H9 (cell line): ENCODE data around the gene AZGP1. TPM values are rescaled to one million over a fixed set of nuclear protein-coding genes. Genes with fewer than 3 reads are reported as not detected.

Experiments used
- DNase-seq: peaks from one replicate; pipeline ENCODE4 v3.0.0-alpha.2; 2017
- H2AFZ ChIP-seq: one replicate; pipeline ENCODE4 v1.6.1; 2013; ENCODE audit warnings: mild to moderate bottlenecking, low read length, control low read depth, moderate library complexity
- H2AK5ac ChIP-seq: 2 replicates; pipeline ENCODE4 v1.6.1; 2013; ENCODE audit warnings: low read length, control low read depth, mixed read lengths; ENCODE audit not compliant: insufficient read length
- H2BK120ac ChIP-seq: one replicate; pipeline ENCODE4 v1.6.1; 2013; ENCODE audit warnings: low read depth, mild to moderate bottlenecking, low read length, control low read depth, inconsistent platforms; ENCODE audit not compliant: poor library complexity, severe bottlenecking
- H2BK12ac ChIP-seq: 2 replicates; pipeline ENCODE4 v1.6.1; 2013; ENCODE audit warnings: low read length, control low read depth, mixed read lengths, low read depth; ENCODE audit not compliant: insufficient read length
- H2BK15ac ChIP-seq: 2 replicates; pipeline ENCODE4 v1.6.1; 2013; ENCODE audit warnings: low read depth, low read length, control low read depth
- H2BK20ac ChIP-seq: one replicate; pipeline ENCODE4 v1.6.1; 2013; ENCODE audit warnings: low read depth, mild to moderate bottlenecking, low read length, control low read depth, inconsistent platforms; ENCODE audit not compliant: poor library complexity, severe bottlenecking
- H2BK5ac ChIP-seq: 2 replicates; pipeline ENCODE4 v1.6.1; 2013; ENCODE audit warnings: low read length, control low read depth, mixed read lengths; ENCODE audit not compliant: insufficient read length
- H3K14ac ChIP-seq: 2 replicates; pipeline ENCODE4 v1.6.1; 2013; ENCODE audit warnings: low read length, control low read depth; ENCODE audit not compliant: insufficient read depth
- H3K18ac ChIP-seq: 2 replicates; pipeline ENCODE4 v1.6.1; 2013; ENCODE audit warnings: low read depth, mild to moderate bottlenecking, mixed read lengths, low read length, control low read depth; ENCODE audit not compliant: insufficient read length
- H3K23ac ChIP-seq: 2 replicates; pipeline ENCODE4 v1.6.1; 2013; ENCODE audit warnings: low read length, control low read depth, mixed read lengths, low read depth; ENCODE audit not compliant: insufficient read length
- H3K23me2 ChIP-seq: 2 replicates; pipeline ENCODE4 v1.6.1; 2013; ENCODE audit warnings: low read depth, mild to moderate bottlenecking, mixed read lengths, low read length, control low read depth; ENCODE audit not compliant: insufficient read length, poor library complexity, severe bottlenecking
- H3K27ac ChIP-seq: 2 replicates; pipeline ENCODE4 v1.5.1; 2013; ENCODE audit warnings: low read length, control low read depth, mixed read lengths, low read depth; ENCODE audit not compliant: insufficient read length
- H3K27me3 ChIP-seq: 2 replicates; pipeline ENCODE4 v1.6.1; 2013; ENCODE audit warnings: low read length, control low read depth, inconsistent platforms; ENCODE audit not compliant: insufficient read depth
- H3K4ac ChIP-seq: 2 replicates; pipeline ENCODE4 v1.6.1; 2013; ENCODE audit warnings: low read depth, mild to moderate bottlenecking, control low read depth, inconsistent platforms, low read length, moderate library complexity
- H3K4me1 ChIP-seq: 2 replicates; pipeline ENCODE4 v1.6.1; 2013; ENCODE audit warnings: low read length, control low read depth, inconsistent platforms; ENCODE audit not compliant: insufficient read depth
- H3K4me2 ChIP-seq: 2 replicates; pipeline ENCODE4 v1.6.1; 2013; ENCODE audit warnings: low read length, control low read depth, mixed read lengths; ENCODE audit not compliant: insufficient read length, insufficient read depth
- H3K56ac ChIP-seq: 2 replicates; pipeline ENCODE4 v1.6.1; 2013; ENCODE audit warnings: low read depth, mild to moderate bottlenecking, mixed read lengths, low read length, control low read depth; ENCODE audit not compliant: insufficient read length
- H3K79me1 ChIP-seq: 2 replicates; pipeline ENCODE4 v1.6.1; 2013; ENCODE audit warnings: low read depth, mild to moderate bottlenecking, moderate library complexity, low read length, control low read depth, inconsistent platforms; ENCODE audit not compliant: insufficient read depth, poor library complexity, severe bottlenecking
- H3K79me2 ChIP-seq: 2 replicates; pipeline ENCODE4 v1.6.1; 2013; ENCODE audit warnings: low read length, control low read depth, inconsistent platforms; ENCODE audit not compliant: insufficient read depth
- H3K9ac ChIP-seq: 2 replicates; pipeline ENCODE4 v1.6.1; 2013; ENCODE audit warnings: low read length, control low read depth, mixed read lengths; ENCODE audit not compliant: insufficient read length; ENCODE audit errors: extremely low read depth
- H3K9me3 ChIP-seq: one replicate; pipeline ENCODE4 v1.6.1; 2013; ENCODE audit warnings: low read depth, low read length, inconsistent platforms; ENCODE audit not compliant: control insufficient read depth
- H3T11ph ChIP-seq: one replicate; pipeline ENCODE4 v1.6.1; 2013; ENCODE audit warnings: mild to moderate bottlenecking, low read length, control low read depth, inconsistent platforms
- H4K20me1 ChIP-seq: one replicate; pipeline ENCODE4 v1.6.1; 2013; ENCODE audit not compliant: control insufficient read depth, insufficient read length, insufficient read depth
- H4K5ac ChIP-seq: 2 replicates; pipeline ENCODE4 v1.6.1; 2013; ENCODE audit warnings: low read depth, mild to moderate bottlenecking, mixed read lengths, low read length, control low read depth; ENCODE audit not compliant: insufficient read length
- H4K8ac ChIP-seq: replicated peaks from 2 replicates; pipeline ENCODE4 v1.6.1; 2013; ENCODE audit warnings: low read length, control low read depth, mixed read lengths, low read depth; ENCODE audit not compliant: insufficient read length
- H4K91ac ChIP-seq: 2 replicates; pipeline ENCODE4 v1.6.1; 2013; ENCODE audit warnings: low read depth, mild to moderate bottlenecking, moderate library complexity, mixed read lengths, low read length, control low read depth; ENCODE audit not compliant: insufficient read length
- H3K27ac Mint-ChIP-seq, 3 experiments: 2 replicates in 2 of 3; 3 replicates in 1 of 3; pipeline ENCODE4 v1.8.0; 2020 to 2021; ENCODE audit warnings: mixed read lengths in 3 of 3, mild to moderate bottlenecking in 1 of 3, moderate library complexity in 1 of 3
- H3K27me3 Mint-ChIP-seq: 2 replicates; pipeline ENCODE4 v1.8.0; 2021; ENCODE audit warnings: low read depth, mild to moderate bottlenecking, moderate library complexity, mixed read lengths
- H3K36me3 Mint-ChIP-seq, 3 experiments: 2 replicates in 2 of 3; 3 replicates in 1 of 3; pipeline ENCODE4 v1.8.0; 2020 to 2021; ENCODE audit warnings: low read depth in 3 of 3, mixed read lengths in 3 of 3; ENCODE audit not compliant: insufficient read depth in 1 of 3
- H3K4me1 Mint-ChIP-seq, 2 experiments: 2 replicates each; pipeline ENCODE4 v1.8.0; 2020; ENCODE audit warnings: mixed read lengths in 2 of 2
- H3K4me3 Mint-ChIP-seq, 2 experiments: 2 replicates in 1 of 2; 3 replicates in 1 of 2; pipeline ENCODE4 v1.8.0; 2020 to 2021; ENCODE audit warnings: mild to moderate bottlenecking in 2 of 2, mixed read lengths in 2 of 2, moderate library complexity in 1 of 2
- H3K9me3 Mint-ChIP-seq, 2 experiments: 2 replicates in 1 of 2; 3 replicates in 1 of 2; pipeline ENCODE4 v1.8.0; 2020; ENCODE audit warnings: mild to moderate bottlenecking in 2 of 2, mixed read lengths in 2 of 2, moderate library complexity in 1 of 2
- WGBS: extraction: QIAGEN DNeasy Blood & Tissue Kit; methylation state at CpG from one replicate; pipeline ENCODE4 v1.1.7; 2013; ENCODE audit warnings: missing lambda C conversion rate, low lambda C conversion rate, mixed read lengths; ENCODE audit not compliant: insufficient read length; ENCODE audit errors: extremely low coverage; 5-methylcytosine and 5-hydroxymethylcytosine counted together
- total RNA-seq: library from RNA; stranded (reverse); gene quantifications from 2 replicates; pipeline ENCODE4 v1.2.1, GENCODE V29; 2021
- TF ChIP-seq, protein P1 (sequence below): fragments of 200-600 bp; sonication (generic); conservative IDR thresholded peaks from 3 replicates; pipeline ENCODE4 v1.8.0; 2021; ENCODE audit warnings: antibody characterized with exemption, mild to moderate bottlenecking

The AZGP1 gene
- total RNA-seq, 1 experiment from 2014 or later: not detected

DNA sequence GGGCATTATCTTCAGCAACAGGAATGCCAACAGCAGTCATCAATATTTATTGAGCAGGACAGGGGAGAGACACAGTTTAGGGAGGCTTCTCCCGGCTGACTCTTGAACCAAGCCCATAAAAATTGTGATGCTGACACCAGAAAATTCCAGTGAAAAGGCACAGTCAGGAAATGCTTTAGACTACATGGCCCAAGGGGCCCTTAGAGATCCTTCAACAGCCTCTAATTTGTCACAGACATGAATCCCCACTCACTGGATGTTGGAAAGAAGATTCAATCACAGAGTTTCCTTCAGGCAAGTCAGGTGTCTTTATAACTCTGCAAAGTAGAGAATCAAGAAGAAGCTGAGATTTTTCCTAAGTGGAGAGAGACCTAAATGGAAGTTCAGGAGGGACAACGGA lies 47.6 kb downstream of the AZGP1 start:
- no peaks in the 10 kb centered on the region for H3K9me3 ChIP-seq
- peaks cover 4% of the 10 kb centered on the region for H3K23me2 ChIP-seq
- no peak overlapping the region for H3K27ac Mint-ChIP-seq
- H3K4me1 Mint-ChIP-seq: peaks cover 23 to 25% of the 10 kb centered on the region in 2 experiments
- H4K20me1 ChIP-seq: no peaks in the 10 kb centered on the region
- H3K9me3 Mint-ChIP-seq: no peaks in the 10 kb centered on the region
- TF ChIP-seq, protein P1, sequence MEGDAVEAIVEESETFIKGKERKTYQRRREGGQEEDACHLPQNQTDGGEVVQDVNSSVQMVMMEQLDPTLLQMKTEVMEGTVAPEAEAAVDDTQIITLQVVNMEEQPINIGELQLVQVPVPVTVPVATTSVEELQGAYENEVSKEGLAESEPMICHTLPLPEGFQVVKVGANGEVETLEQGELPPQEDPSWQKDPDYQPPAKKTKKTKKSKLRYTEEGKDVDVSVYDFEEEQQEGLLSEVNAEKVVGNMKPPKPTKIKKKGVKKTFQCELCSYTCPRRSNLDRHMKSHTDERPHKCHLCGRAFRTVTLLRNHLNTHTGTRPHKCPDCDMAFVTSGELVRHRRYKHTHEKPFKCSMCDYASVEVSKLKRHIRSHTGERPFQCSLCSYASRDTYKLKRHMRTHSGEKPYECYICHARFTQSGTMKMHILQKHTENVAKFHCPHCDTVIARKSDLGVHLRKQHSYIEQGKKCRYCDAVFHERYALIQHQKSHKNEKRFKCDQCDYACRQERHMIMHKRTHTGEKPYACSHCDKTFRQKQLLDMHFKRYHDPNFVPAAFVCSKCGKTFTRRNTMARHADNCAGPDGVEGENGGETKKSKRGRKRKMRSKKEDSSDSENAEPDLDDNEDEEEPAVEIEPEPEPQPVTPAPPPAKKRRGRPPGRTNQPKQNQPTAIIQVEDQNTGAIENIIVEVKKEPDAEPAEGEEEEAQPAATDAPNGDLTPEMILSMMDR: no peak
- WGBS: no CpG with 5 or more reads among the region's 2 CpGs
- no peak overlapping the region for H3K56ac ChIP-seq
- H2BK20ac ChIP-seq: no peak overlapping the region
- H3K4ac ChIP-seq: no peak overlapping the region
- H2AK5ac ChIP-seq: no peak overlapping the region
- peaks cover 15% of the 10 kb centered on the region for H3K27me3 Mint-ChIP-seq
- H3K23ac ChIP-seq: no peak overlapping the region
- H3K14ac ChIP-seq: no peak overlapping the region
- no peak overlapping the region for H3K18ac ChIP-seq
- no peak overlapping the region for H2AFZ ChIP-seq
- no peak overlapping the region for H4K8ac ChIP-seq
- H3K4me1 ChIP-seq: no peaks in the 10 kb centered on the region; the same call in 1 of the 2 replicates
- no peak overlapping the region for H4K91ac ChIP-seq
- no peak overlapping the region for H2BK12ac ChIP-seq
- no peak overlapping the region for H2BK5ac ChIP-seq
- peaks cover 0 to 9% (median 3%) of the 10 kb centered on the region in 3 experiments; a peak in 4 of 7 replicates for H3K36me3 Mint-ChIP-seq
- no peak overlapping the region for H2BK120ac ChIP-seq
- H3K4me3 Mint-ChIP-seq: no peak overlapping the region
- DNase-seq: no peak
- no peak overlapping the region for H3K4me2 ChIP-seq
- H3K9ac ChIP-seq: no peak overlapping the region
- no peak overlapping the region for H3T11ph ChIP-seq
- no peaks in the 10 kb centered on the region for H3K79me2 ChIP-seq
- no peaks in the 10 kb centered on the region for H3K27me3 ChIP-seq
- H2BK15ac ChIP-seq: no peak overlapping the region
- H3K79me1 ChIP-seq: no peaks in the 10 kb centered on the region
- no peak overlapping the region for H4K5ac ChIP-seq
- H3K27ac ChIP-seq: no peak overlapping the region
